Hepatocyte (in vitro differentiated cells): Measurements from ENCODE around the gene PACSIN3. TPM values are rescaled to one million over a fixed set of nuclear protein-coding genes. Genes with fewer than 3 reads are reported as not detected.

Experiments
- DNase-seq: peaks from one replicate; pipeline ENCODE4 v3.0.0-alpha.2; 2016; ENCODE audit warnings: low spot score
- H2AFZ ChIP-seq: fragments of 200-600 bp; sonication (generic); 2 replicates; pipeline ENCODE4 v1.6.0; 2016; ENCODE audit warnings: antibody characterized with exemption, mild to moderate bottlenecking
- H3K27ac ChIP-seq: fragments of 200-600 bp; sonication (generic); 2 replicates; pipeline ENCODE4 v1.5.1; 2016; ENCODE audit warnings: mild to moderate bottlenecking
- H3K27me3 ChIP-seq: fragments of 200-600 bp; sonication (generic); 2 replicates; pipeline ENCODE4 v1.6.1; 2016
- H3K36me3 ChIP-seq: fragments of 200-600 bp; sonication (generic); replicated peaks from 2 replicates; pipeline ENCODE4 v1.5.1; 2016; ENCODE audit warnings: low read depth; ENCODE audit not compliant: insufficient read depth
- H3K4me1 ChIP-seq: fragments of 200-600 bp; sonication (generic); 2 replicates; pipeline ENCODE4 v1.5.1; 2016; ENCODE audit warnings: mild to moderate bottlenecking, moderate library complexity; ENCODE audit not compliant: insufficient read depth
- H3K4me2 ChIP-seq: fragments of 200-600 bp; sonication (generic); 2 replicates; pipeline ENCODE4 v1.6.0; 2016
- H3K4me3 ChIP-seq: fragments of 200-600 bp; sonication (generic); 2 replicates; pipeline ENCODE4 v1.5.1; 2016; ENCODE audit warnings: mild to moderate bottlenecking
- H3K79me2 ChIP-seq: fragments of 200-600 bp; sonication (generic); 2 replicates; pipeline ENCODE4 v1.6.0; 2017; ENCODE audit warnings: mild to moderate bottlenecking
- H3K9me2 ChIP-seq: fragments of 200-600 bp; sonication (generic); replicated peaks from 2 replicates; pipeline ENCODE4 v1.6.0; 2017; ENCODE audit warnings: mild to moderate bottlenecking; ENCODE audit not compliant: insufficient read depth
- H3K9me3 ChIP-seq: fragments of 200-600 bp; sonication (generic); 2 replicates; pipeline ENCODE4 v1.5.1; 2016; ENCODE audit warnings: low read depth, mild to moderate bottlenecking
- H4K20me1 ChIP-seq: fragments of 200-600 bp; sonication (generic); 2 replicates; pipeline ENCODE4 v1.6.0; 2016; ENCODE audit warnings: mild to moderate bottlenecking; ENCODE audit not compliant: insufficient read depth, poor library complexity, severe bottlenecking
- EZH2 ChIP-seq: fragments of 200-600 bp; sonication (generic); IDR thresholded peaks from 2 replicates; pipeline ENCODE4 v1.6.1; 2016; ENCODE audit warnings: antibody characterized with exemption, mild to moderate bottlenecking, borderline replicate concordance
- EZH2phosphoT487 ChIP-seq: fragments of 200-600 bp; sonication (generic); IDR thresholded peaks from one replicate; pipeline ENCODE4 v1.6.1; 2018; ENCODE audit warnings: antibody characterized with exemption, mild to moderate bottlenecking, low read depth, moderate library complexity; ENCODE audit not compliant: unreplicated experiment, severe bottlenecking
- WGBS: methylation state at CpG from one replicate; pipeline ENCODE4 v1.1.6; 2016; ENCODE audit warnings: low lambda C conversion rate; ENCODE audit errors: missing lambda C conversion rate; 5-methylcytosine and 5-hydroxymethylcytosine counted together
- polyA plus RNA-seq: library from polyadenylated mRNA; unstranded; fragments of >200 nt; fragmentation: Nextera tagmentation; extraction: Ambion mirVana; gene quantifications from 2 replicates; pipeline ENCODE4 v1.2.1, GENCODE V29; 2016
- total RNA-seq: library from RNA; depleted of rRNA; stranded (reverse); fragments of >200 nt; gene quantifications from 2 replicates; pipeline ENCODE4 v1.2.3, GENCODE V29; 2014
- TF ChIP-seq, protein P1 (sequence below): fragments of 200-600 bp; sonication (generic); IDR thresholded peaks from 2 replicates; pipeline ENCODE4 v1.5.1; 2016; ENCODE audit warnings: antibody characterized with exemption, mild to moderate bottlenecking; ENCODE audit not compliant: poor library complexity

Gene PACSIN3
- total and polyA plus RNA-seq, 2 experiments from 2014 or later: 53.7 to 70.7 TPM

- no peak for TF ChIP-seq EZH2
- Histone ChIP-seq H3K36me3 (no peaks in the 10 kb centered on the region), H3K79me2 (no peaks in the 10 kb centered on the region), H3K4me2 (no peak overlapping the region), H3K4me1 (no peaks in the 10 kb centered on the region), H3K4me3 (no peak overlapping the region), H3K9me2 (no peaks in the 10 kb centered on the region), H3K27ac (no peak overlapping the region), H2AFZ (no peak overlapping the region), H3K9me3 (no peaks in the 10 kb centered on the region), H3K27me3 (no peaks in the 10 kb centered on the region), H4K20me1 (no peaks in the 10 kb centered on the region)
- DNase-seq: no peak
- WGBS: 95% methylated on average over 4 of the region's 4 CpGs
Measured at GRCh38 chr11:47155879-47156278, 30.4 kb downstream of the PACSIN3 start.

- Histone ChIP-seq H3K79me2 (no peaks in the 10 kb centered on the region), H3K9me3 (no peaks in the 10 kb centered on the region), H2AFZ (no peak overlapping the region), H4K20me1 (no peaks in the 10 kb centered on the region), H3K36me3 (no peaks in the 10 kb centered on the region), H3K27me3 (no peaks in the 10 kb centered on the region), H3K9me2 (no peaks in the 10 kb centered on the region), H3K27ac (no peak overlapping the region), H3K4me1 (no peaks in the 10 kb centered on the region), H3K4me2 (no peak overlapping the region), H3K4me3 (no peak overlapping the region)
- TF ChIP-seq EZH2phosphoT487 (no peak), EZH2 (no peak)
- TF ChIP-seq, protein P1, sequence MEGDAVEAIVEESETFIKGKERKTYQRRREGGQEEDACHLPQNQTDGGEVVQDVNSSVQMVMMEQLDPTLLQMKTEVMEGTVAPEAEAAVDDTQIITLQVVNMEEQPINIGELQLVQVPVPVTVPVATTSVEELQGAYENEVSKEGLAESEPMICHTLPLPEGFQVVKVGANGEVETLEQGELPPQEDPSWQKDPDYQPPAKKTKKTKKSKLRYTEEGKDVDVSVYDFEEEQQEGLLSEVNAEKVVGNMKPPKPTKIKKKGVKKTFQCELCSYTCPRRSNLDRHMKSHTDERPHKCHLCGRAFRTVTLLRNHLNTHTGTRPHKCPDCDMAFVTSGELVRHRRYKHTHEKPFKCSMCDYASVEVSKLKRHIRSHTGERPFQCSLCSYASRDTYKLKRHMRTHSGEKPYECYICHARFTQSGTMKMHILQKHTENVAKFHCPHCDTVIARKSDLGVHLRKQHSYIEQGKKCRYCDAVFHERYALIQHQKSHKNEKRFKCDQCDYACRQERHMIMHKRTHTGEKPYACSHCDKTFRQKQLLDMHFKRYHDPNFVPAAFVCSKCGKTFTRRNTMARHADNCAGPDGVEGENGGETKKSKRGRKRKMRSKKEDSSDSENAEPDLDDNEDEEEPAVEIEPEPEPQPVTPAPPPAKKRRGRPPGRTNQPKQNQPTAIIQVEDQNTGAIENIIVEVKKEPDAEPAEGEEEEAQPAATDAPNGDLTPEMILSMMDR: no peak
- 87% methylated on average over 18 of the region's 18 CpGs for WGBS
- no peak for DNase-seq
Measured at GRCh38 chr11:47154616-47155570, 31.3 kb downstream of the PACSIN3 start.

DNA sequence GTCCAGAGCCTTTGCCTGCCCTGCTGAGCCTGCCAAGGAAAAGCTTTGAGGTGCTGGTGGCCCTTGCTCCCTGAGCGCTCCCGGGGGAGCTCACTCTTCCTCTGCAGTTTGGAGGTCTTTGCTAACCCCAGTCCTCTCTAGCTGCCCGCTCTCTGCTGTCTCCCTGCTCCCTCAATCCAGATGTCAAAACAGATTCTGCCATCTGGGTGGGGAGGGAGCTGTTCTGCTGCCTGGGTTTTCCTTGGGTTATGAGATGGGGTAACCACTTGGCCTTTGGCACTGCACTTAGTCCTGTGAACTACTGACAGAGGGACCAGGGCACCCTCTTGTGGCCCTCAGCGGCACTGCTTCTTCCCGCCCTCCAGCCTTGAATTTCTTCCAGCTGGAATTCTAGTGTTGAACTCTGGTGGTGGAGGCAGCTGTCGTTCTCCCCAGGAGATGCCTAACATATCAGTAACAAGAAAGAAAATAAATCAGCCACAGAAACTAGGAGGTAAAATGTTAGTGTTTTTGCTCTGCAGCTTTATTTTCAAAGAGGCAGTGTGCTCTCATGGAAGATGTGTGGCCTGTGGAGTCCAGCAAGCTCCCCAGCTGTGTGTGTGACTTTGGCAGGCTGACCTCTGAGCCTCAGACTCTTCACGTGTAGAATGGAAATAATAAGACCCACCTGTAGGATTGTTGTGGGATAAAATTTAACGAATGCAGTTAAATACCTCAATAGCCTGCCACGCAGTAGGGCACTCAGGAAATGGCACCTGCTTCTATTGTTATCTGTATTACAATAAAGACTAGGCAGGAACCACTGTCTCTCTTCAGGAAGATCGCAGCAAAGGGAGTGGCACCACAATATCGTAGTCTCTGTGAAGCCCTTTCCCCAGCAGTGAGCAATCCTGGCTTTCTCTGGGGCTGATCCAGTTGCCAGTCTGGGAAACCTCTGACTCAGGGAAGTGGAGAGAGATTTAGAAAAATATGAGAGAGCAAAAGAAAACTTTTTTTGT lies 33.0 kb downstream of the PACSIN3 start:
- no peak overlapping the region for H3K27ac ChIP-seq
- H3K27me3 ChIP-seq: no peaks in the 10 kb centered on the region

More for the DNA sequence above, 33.0 kb downstream of the PACSIN3 start:
- H3K9me3 ChIP-seq: no peaks in the 10 kb centered on the region
- H3K4me1 ChIP-seq: no peaks in the 10 kb centered on the region
- H3K79me2 ChIP-seq: no peaks in the 10 kb centered on the region
- no peaks in the 10 kb centered on the region for H4K20me1 ChIP-seq
- no peaks in the 10 kb centered on the region for H3K9me2 ChIP-seq
- no peaks in the 10 kb centered on the region for H3K36me3 ChIP-seq
- no peak overlapping the region for H3K4me3 ChIP-seq
- WGBS: 50% methylated on average over 11 of the region's 11 CpGs
- H3K4me2 ChIP-seq: no peak overlapping the region
- no peak overlapping the region for H2AFZ ChIP-seq
- TF ChIP-seq EZH2phosphoT487 (no peak), EZH2 (no peak)
- TF ChIP-seq, protein P1: peak; percentile 98
- peak; percentile 88 for DNase-seq
